GDM1 (cell line): Measurements from ENCODE around the gene RIOK2.

Experiments used
- DNase-seq: peaks from one replicate; lab custom pipeline; 2025; lab: John Stamatoyannopoulos, UW

The RIOK2 gene

DNA sequence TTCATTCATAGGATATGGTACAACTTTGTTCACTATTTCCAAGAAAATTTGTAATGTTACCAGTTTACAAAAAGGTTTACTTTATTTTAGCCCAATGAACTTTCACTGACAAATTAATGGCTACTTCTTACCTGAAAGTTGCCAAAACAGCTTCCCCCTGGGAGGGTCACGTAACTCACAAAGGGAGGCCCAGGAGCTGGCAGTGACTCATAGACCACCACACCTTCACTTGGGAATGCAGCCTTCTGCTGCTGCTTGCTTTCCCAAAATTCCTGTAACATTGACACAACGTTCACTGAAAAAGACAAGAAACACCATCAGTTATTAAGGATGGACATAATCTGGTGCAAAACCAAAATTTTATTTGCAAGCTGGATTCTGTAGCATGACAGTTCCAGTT, 58.7 kb downstream of the RIOK2 start:
- no peak for DNase-seq

DNA sequence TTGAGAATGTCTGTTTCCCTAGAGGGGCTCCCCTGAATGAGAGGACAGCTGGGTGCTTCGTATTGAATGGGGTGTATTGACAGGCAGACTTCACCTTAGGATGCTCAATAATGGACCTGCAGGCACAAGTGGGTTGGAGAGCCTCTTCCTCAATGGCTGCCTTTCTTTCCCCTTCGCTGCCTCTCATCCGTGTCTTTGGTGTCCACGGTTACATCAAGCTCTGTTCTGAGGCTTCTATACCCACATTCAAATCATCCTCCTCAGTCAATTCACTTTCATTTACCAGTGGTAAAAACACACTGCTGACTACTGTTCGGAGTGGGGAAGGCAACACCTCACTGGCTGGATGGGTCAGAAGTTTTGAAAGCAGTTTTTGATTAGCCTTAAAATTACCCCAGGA, 61.2 kb downstream of the RIOK2 start:
- DNase-seq = no peak

DNA sequence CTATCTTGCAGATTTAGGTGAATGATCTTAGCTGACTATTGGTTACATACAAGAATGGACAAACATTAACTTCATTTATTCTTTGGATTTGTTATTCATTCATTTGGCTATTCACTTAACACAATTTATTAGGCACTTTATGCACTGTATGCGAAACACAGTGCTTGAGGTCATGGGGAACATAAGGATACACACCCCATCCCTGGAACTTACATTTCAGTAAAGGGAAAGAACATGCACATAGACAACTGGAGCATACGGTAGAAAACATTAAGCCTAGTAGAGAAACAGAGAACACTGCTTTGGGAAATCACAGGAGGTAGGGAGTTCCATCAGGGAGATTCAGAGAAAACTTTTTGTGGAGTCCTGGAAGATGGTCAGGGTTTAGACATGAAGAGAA, 62.9 kb downstream of the RIOK2 start:
- DNase-seq = no peak

DNA sequence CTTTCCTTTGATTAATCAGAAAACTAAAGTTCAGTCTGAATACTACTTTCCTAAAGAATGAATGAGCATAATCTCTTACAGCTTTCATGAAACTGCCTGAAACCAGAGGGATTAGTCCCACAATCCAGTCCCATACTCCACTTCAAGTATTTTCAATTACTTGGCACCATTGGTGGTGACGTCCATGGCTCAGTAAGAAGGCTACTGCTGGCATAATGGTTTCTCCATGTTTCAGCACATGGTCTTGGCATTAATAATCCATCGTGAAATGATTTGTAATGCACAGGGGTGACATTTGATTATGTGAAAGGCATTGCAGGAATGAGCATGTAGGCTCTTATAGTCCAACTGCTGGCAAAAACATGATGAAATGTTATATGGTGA, 64.0 kb downstream of the RIOK2 start:
- no peak for DNase-seq

DNA sequence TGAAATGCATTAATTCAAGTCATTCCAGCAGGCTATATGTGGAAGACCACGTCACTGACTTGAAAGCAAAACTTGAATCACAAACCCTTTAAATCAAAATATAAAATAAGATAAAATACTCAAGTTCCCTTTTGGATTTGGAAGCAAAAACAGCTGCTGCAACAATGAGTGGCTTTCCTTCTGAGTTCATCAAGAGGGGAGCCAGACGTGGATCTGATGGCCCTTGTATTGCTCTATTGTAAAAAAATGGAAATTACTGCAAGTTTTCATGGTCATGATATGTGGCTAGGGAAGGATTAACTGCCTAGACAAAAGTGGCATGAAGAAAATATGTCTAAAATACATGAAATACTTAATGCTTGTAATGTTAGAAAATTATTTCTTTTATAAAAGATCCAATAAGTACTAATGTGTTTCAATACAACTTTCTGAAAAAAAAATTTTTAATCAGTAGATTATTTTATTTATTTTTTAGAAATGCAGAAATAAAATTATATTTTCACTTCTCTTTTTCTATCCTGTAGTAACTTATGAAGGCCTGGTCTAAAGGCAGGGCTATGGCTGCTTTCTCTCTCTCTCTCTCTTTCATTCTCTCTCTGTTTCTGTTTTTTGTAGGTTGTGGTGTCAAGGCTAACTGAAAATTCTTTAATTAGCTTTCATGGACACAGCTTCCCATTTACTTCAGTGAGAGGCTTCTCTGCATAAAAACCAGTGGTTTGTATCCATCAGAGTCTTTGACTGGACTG, 64.6 kb downstream of the RIOK2 start:
- DNase-seq = no peak

DNA sequence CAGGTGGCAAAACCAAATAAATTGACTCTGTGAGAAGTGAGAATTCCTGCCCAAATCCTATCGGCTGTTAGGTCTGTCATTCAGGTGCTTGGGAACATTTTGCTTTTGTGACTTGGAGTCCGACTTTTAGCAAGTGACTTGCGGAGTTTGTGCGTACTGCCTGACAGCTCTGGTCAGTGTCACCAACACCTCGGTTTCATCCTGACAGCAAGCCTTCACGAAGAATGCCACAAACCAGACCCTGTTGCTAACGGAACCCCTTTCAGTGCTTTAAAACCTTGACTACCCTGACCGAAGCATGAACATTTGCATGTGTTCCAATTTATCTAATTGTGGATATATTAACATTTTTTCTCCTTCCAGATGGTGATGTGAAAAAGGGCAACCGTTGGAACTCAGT, 67.1 kb downstream of the RIOK2 start:
- no peak for DNase-seq

DNA sequence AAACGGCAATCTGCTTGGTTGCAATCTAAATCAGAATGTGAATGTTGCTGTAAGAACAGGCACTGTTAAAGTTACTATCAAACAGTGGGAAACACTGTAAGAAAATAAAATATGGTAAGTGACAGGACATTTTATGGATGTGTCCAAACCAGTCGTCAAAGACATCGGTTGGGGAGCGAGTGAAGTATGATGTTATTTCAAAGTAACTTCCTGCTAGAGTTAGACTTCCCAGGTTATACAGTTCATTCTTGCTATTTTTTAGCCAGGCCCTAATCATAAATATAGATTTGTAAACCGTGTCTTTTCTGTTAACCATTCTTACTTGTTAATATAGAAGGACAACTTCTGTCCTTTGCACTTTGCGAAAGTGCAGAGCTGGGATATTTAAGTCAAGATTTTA, 70.8 kb downstream of the RIOK2 start:
- DNase-seq = no peak

DNA sequence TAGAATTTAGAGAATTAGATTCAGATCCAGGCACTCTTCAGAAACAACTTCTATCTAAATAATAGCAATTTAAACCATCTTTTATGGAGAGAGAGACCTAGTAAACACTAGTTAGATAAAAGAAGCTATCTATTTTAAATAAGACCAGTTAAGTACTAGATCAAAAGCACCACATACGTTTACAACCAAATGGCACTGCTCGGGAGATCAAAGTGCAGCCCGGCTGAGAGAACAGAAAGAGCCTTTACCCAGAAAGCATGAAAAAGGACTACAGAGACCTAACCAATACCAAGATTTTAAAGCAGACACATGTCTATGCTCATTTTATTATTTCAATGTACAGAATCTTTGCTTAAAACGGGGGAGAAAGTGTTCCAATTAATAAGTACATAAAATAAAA, 71.4 kb downstream of the RIOK2 start:
- DNase-seq = no peak

DNA sequence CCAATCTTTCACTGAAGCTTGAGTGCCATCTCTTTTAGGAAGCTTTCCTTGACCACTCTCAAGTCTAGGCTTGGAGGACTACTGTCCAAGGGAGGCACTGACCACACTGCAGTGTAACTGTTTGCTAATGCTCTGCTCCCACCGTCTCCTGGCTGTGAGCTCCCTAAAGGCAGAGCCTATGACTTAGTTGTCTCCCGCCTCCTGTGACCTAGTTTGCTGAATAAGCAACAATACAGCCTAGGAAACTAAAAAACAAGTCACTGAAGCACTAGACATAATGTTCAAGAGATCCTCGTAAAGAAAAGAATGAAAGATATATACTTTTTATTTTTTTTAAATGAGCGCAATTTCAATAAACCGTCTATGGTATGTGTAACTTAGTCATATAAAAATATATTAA, 72.0 kb downstream of the RIOK2 start:
- DNase-seq = no peak
